Measurements from ENCODE around the gene JUN.

DNA sequence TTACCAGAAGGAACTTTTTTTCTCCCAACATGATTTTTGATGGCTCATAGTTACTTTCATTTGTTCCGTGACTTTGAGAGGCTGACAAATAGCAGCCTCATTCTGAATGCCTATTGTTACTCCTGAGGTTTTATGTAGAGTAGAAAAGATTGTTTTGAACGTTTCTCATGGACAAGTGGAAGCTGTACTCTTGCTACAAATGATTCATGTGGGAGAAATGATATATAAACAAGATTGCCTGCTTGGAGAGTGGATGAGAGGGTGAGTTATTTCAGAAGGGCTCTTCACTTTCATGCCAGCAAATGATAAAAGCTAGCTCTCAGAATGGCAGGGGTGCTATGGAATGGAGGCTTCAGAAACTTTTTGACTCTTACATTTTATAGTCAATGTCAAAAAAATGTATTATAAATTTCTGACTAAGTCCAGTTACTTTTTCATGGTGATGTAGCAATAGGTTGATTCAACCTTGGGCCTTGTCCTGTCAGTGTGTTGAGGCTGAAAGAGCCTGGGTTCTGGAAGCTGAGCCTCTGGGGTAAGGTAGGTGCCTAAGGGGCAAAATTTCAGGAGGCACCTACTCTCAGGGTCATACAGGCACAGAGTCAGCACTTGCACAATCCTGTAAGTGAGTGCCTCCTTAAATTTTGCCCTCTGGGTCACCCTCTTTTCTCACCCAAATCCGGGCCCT lies 19.4 kb downstream of the JUN start:
- TF ChIP-seq GATA3 (IDR thresholded peaks at IDR 0.05; ENCODE audit: low read depth, low read length) (no peak), GATA2 (IDR thresholded peaks at IDR 0.05; ENCODE audit: low read depth, low read length) (no peak)

All from SH-SY5Y (cell line).